ENCODE results near the gene ETV5. TPM values are rescaled to one million over a fixed set of nuclear protein-coding genes. Genes with fewer than 3 reads are reported as not detected.

ETV5 gene
- polyA plus RNA-seq, 1 experiment, result 24.1 TPM

- H3K27me3 ChIP-seq (ENCODE audit: control insufficient read depth, insufficient read depth, low read length), result no peaks in the 10 kb centered on the region
- H3K36me3 ChIP-seq (ENCODE audit: control insufficient read depth, insufficient read depth, low read length), result peaks cover 1% of the 10 kb centered on the region; the same call in 1 of the 2 replicates
- ChIA-PET CTCF (interaction anchor here (1.0 kb wide), 2 partner anchors 9 to 461 kb away, joined by 3 to 5 read pairs; no protein-coding TSS in a partner anchor), POLR2A (no interaction called here)
- TF ChIP-seq CTCF (IDR thresholded peaks at IDR 0.05; ENCODE audit: insufficient read depth, low read depth, low read length), result no peak
- no peak for DNase-seq (ENCODE audit: low read depth)
- no peak overlapping the region for H3K4me3 ChIP-seq (ENCODE audit: low read depth, low read length)
These were observed 29.0 kb downstream of the ETV5 start for GRCh38 chr3:186079925-186080324.

GRCh38 chr3:186077466-186077865, 31.4 kb downstream of the ETV5 start:
- H3K36me3 ChIP-seq (ENCODE audit: control insufficient read depth, insufficient read depth, low read length), result peaks cover 1% of the 10 kb centered on the region; the same call in 1 of the 2 replicates
- DNase-seq (ENCODE audit: low read depth), result no peak
- CTCF ChIA-PET, result interaction anchor here (0.6 kb wide), 1 partner anchor 10 kb away, joined by 3 read pairs; no protein-coding TSS in a partner anchor
- H3K27me3 ChIP-seq (ENCODE audit: control insufficient read depth, insufficient read depth, low read length), result no peaks in the 10 kb centered on the region
- POLR2A ChIA-PET, result no interaction called here
- no peak for TF ChIP-seq CTCF (IDR thresholded peaks at IDR 0.05; ENCODE audit: insufficient read depth, low read depth, low read length)
- H3K4me3 ChIP-seq (ENCODE audit: low read depth, low read length), result no peak overlapping the region

- Histone ChIP-seq H3K27me3 (ENCODE audit: control insufficient read depth, insufficient read depth, low read length) (no peaks in the 10 kb centered on the region), H3K4me3 (ENCODE audit: low read depth, low read length) (no peak overlapping the region), H3K36me3 (ENCODE audit: control insufficient read depth, insufficient read depth, low read length) (peaks cover 1% of the 10 kb centered on the region; the same call in 1 of the 2 replicates)
- TF ChIP-seq CTCF (IDR thresholded peaks at IDR 0.05; ENCODE audit: insufficient read depth, low read depth, low read length), result no peak
- DNase-seq (ENCODE audit: low read depth), result no peak
- ChIA-PET POLR2A (no interaction called here), CTCF (interaction anchor here (1.0 kb wide), 1 partner anchor 13 kb away, joined by 3 read pairs; no protein-coding TSS in a partner anchor)
These were observed 32.8 kb downstream of the ETV5 start for GRCh38 chr3:186075931-186076567.

- H3K4me3 ChIP-seq (ENCODE audit: low read depth, low read length), result no peak overlapping the region
- ChIA-PET CTCF (no interaction called here), POLR2A (no interaction called here)
These were observed 33.4 kb downstream of the ETV5 start for GRCh38 chr3:186075489-186075888.

GRCh38 chr3:186073641-186074040, 35.2 kb downstream of the ETV5 start:
- no peaks in the 10 kb centered on the region for H3K36me3 ChIP-seq (ENCODE audit: control insufficient read depth, insufficient read depth, low read length)
- no peak overlapping the region for H3K4me3 ChIP-seq (ENCODE audit: low read depth, low read length)

More at GRCh38 chr3:186075489-186075888, 33.4 kb downstream of the ETV5 start:
- H3K36me3 ChIP-seq (ENCODE audit: control insufficient read depth, insufficient read depth, low read length), result no peaks in the 10 kb centered on the region
- no peak for DNase-seq (ENCODE audit: low read depth)
- no peak for TF ChIP-seq CTCF (IDR thresholded peaks at IDR 0.05; ENCODE audit: insufficient read depth, low read depth, low read length)
- no peaks in the 10 kb centered on the region for H3K27me3 ChIP-seq (ENCODE audit: control insufficient read depth, insufficient read depth, low read length)

More at GRCh38 chr3:186073641-186074040, 35.2 kb downstream of the ETV5 start:
- CTCF ChIA-PET, result interaction anchor here (1.3 kb wide), 1 partner anchor 8 kb away, joined by 4 read pairs; no protein-coding TSS in a partner anchor
- POLR2A ChIA-PET, result interaction anchor here (0.7 kb wide), 1 partner anchor 31 kb away, joined by 3 read pairs; no protein-coding TSS in a partner anchor
- no peak for TF ChIP-seq CTCF (IDR thresholded peaks at IDR 0.05; ENCODE audit: insufficient read depth, low read depth, low read length)
- no peak for DNase-seq (ENCODE audit: low read depth)
- no peaks in the 10 kb centered on the region for H3K27me3 ChIP-seq (ENCODE audit: control insufficient read depth, insufficient read depth, low read length)

Data from BJ (cell line).